ENCODE data around the gene TEKT2.

The TEKT2 gene

DNA sequence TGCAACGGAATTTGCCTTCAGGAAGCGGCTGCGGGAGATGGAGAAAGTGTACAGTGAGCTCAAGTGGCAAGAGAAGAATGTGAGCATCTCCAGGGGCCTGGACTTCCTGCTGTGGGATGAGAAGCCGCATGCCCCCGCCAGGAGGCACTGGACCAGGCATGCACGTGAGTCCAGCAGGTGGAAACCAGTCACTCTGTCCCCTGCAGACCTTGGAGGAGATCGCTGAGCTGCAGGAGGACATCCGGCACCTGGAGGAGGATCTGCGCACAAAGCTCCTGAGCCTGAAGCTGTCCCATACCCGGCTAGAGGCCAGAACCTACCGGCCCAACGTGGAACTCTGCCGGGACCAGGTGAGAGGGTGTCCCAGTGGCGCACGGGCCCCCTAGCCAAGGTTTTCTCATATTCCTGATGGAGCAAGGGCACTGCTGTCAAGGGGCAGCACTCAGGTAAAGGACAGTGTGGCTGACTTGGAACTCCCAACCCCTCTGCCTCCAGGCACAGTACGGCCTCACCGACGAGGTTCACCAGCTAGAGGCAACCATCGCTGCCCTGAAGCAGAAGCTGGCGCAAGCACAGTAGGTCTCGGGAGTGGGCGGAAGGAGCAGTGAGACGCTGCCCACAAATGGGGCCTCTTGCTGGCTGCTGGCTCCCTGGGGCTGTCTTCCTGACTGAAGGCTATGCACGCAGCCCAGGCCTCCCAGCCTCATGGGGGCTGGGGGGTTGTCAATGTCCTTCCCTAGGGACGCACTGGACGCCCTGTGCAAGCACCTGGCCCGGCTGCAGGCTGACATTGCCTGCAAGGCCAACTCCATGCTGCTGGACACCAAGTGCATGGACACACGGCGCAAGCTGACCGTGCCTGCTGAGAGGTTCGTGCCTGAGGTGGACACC lies 3.6 kb downstream of the TEKT2 start:
- DNase-seq (ENCODE audit: low read depth, low spot score) = no peak
- no peak overlapping the region for H3K27ac ChIP-seq (ENCODE audit: low read length)
- H3K4me1 ChIP-seq (ENCODE audit: control insufficient read depth, insufficient read depth, low read length) = peaks cover 10% of the 10 kb centered on the region; the same call in 1 of the 2 replicates
- peaks cover 12% of the 10 kb centered on the region for H3K36me3 ChIP-seq (ENCODE audit: control insufficient read depth, insufficient read depth, low read length)
- no peaks in the 10 kb centered on the region for H3K27me3 ChIP-seq (ENCODE audit: control insufficient read depth, insufficient read depth, low read length)
- no CpG with 5 or more reads among the region's 31 CpGs for WGBS (ENCODE audit: insufficient coverage, insufficient read length)
- H3K9me3 ChIP-seq (ENCODE audit: control insufficient read depth, insufficient read depth, low read length) = no peaks in the 10 kb centered on the region
- H3K4me3 ChIP-seq (ENCODE audit: low read length) = no peak overlapping the region

DNA sequence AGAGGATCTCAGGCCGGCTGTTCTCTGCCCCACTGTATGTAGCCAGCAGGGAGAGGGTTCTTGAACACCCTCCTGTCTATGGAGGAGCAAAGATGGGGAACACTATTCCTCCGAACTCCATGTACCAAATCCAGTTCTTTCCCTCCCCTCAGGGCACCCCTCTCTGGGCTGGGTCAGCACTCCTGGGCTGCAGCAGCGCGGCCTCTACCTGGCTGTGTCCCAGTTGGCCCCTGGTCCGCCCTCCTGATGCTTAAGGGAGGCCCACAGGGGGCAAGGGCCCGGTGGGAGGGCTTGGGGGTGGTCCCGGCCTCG lies 4.3 kb downstream of the TEKT2 start:
- H3K27me3 ChIP-seq (ENCODE audit: control insufficient read depth, insufficient read depth, low read length) = no peaks in the 10 kb centered on the region
- WGBS (ENCODE audit: insufficient coverage, insufficient read length) = no CpG with 5 or more reads among the region's 8 CpGs
- no peak overlapping the region for H3K27ac ChIP-seq (ENCODE audit: low read length)
- H3K4me3 ChIP-seq (ENCODE audit: low read length) = peak overlapping the region; percentile 21; the same call in 1 of the 2 replicates
- peaks cover 20% of the 10 kb centered on the region for H3K36me3 ChIP-seq (ENCODE audit: control insufficient read depth, insufficient read depth, low read length)
- H3K4me1 ChIP-seq (ENCODE audit: control insufficient read depth, insufficient read depth, low read length) = peaks cover 10% of the 10 kb centered on the region; the same call in 1 of the 2 replicates
- no peaks in the 10 kb centered on the region for H3K9me3 ChIP-seq (ENCODE audit: control insufficient read depth, insufficient read depth, low read length)
- DNase-seq (ENCODE audit: low read depth, low spot score) = no peak

DNA sequence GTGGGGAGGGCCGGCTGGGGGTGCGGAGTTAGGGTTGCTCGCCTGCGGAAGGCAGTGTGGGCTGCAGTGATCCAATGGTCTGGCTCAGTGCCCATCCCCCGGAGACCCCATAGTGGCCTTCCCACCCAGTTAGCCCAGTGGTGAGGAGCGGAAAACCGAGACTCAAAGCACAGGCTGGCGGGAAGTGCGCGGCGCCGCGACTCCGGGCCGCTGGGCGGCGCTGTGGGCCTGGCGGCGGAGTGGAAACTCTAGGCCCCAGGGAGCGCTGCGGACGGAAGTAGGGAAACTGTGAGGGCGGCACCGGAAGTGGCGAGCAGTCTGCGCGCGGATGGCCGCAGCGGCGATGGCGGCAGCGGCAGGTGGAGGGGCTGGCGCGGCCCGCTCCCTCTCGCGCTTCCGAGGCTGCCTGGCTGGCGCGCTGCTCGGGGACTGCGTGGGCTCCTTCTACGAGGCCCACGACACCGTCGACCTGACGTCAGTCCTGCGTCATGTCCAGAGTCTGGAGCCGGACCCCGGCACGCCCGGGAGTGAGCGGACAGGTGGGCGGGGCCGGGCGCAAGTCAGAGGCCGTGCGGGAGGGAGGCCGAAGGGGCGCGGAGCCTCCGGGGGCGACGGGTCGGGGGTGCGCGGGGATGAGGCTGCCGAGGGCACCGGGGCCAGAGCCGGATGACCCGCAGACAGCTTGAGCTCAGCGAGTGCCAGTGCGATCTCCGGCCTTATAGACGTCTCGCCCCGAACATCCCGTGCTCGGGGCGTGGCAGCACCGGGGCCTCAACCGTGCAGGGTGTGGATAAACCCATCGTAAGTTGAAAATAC lies 4.9 kb downstream of the TEKT2 start, which contains the start of gene ADPRS:
ADPRS (plus strand) TSS at position 316 of the 816 bp plus-strand sequence; CDS start at position 329, 13 bp downstream.
- Histone ChIP-seq H3K9me3 (ENCODE audit: control insufficient read depth, insufficient read depth, low read length) (no peaks in the 10 kb centered on the region), H3K4me3 (ENCODE audit: low read length) (peak within 1 kb of the TSS; percentile 80), H3K27ac (ENCODE audit: low read length) (no peak within 1 kb of the TSS), H3K4me1 (ENCODE audit: control insufficient read depth, insufficient read depth, low read length) (peaks cover 10% of the 10 kb centered on the region; the same call in 1 of the 2 replicates), H3K36me3 (ENCODE audit: control insufficient read depth, insufficient read depth, low read length) (peaks cover 25% of the 10 kb centered on the region), H3K27me3 (ENCODE audit: control insufficient read depth, insufficient read depth, low read length) (no peaks in the 10 kb centered on the region)
- DNase-seq (ENCODE audit: low read depth, low spot score) = peak; percentile 75
- no CpG with 5 or more reads among the region's 84 CpGs for WGBS (ENCODE audit: insufficient coverage, insufficient read length)

DNA sequence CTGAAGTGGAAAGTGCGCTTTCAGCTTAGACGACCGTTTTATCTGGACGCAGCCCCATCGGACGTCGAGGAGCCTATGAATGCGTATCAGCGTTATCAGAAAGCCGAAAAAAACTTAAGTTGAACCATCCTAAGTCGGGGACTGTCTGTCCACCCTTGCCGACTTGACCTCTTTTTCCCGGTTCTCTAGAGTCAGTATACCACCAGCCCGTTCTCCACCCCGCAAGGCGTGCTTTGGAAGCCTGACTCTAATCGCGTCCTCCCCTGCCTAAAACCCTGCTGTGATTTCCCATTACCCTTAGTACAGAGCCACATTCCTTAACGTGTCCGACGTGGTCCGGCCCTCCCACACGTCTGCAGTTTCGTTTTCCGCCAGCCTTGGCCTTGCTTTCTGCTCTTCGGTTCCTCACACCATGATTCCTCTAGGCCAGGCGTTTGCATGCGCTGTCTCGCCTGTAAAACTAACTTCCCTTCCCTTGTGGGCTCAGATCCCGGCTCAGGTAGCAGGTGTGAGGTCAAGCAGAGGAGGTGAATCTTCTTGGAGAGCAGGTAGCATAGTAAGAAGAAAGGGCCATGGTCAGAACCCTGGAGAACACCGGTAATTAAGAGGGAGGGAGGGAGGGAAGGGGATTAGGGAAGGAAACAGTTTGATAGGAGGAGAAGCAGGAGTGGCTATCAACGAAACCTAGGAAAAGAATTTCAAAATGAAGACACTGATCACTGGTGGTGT lies 5.7 kb downstream of the TEKT2 start:
- Histone ChIP-seq H3K27ac (ENCODE audit: low read length) (no peak overlapping the region), H3K9me3 (ENCODE audit: control insufficient read depth, insufficient read depth, low read length) (no peaks in the 10 kb centered on the region), H3K4me3 (ENCODE audit: low read length) (peak overlapping the region; percentile 80; the same call in 1 of the 2 replicates), H3K27me3 (ENCODE audit: control insufficient read depth, insufficient read depth, low read length) (no peaks in the 10 kb centered on the region), H3K4me1 (ENCODE audit: control insufficient read depth, insufficient read depth, low read length) (peaks cover 8% of the 10 kb centered on the region; the same call in 1 of the 2 replicates), H3K36me3 (ENCODE audit: control insufficient read depth, insufficient read depth, low read length) (peaks cover 32% of the 10 kb centered on the region)
- no CpG with 5 or more reads among the region's 32 CpGs for WGBS (ENCODE audit: insufficient coverage, insufficient read length)
- DNase-seq (ENCODE audit: low read depth, low spot score) = no peak

DNA sequence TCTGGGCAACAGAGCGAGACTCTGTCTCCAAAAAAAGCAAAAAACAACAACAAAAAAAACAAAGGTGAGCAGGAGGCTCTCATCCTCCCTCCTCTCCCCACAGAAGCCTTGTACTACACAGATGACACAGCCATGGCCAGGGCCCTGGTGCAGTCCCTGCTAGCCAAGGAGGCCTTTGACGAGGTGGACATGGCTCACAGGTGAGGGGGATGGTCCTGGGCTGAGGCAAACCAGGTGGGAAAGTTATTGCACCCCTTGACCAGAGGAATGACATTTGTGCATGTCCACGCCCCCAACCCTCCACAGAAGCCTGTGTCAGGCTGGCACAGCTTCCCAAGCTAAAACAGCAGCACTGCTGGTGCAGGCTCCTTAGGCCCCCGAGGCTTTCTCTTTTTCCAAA lies 7.2 kb downstream of the TEKT2 start:
- H3K27ac ChIP-seq (ENCODE audit: low read length) = no peak overlapping the region
- no peaks in the 10 kb centered on the region for H3K9me3 ChIP-seq (ENCODE audit: control insufficient read depth, insufficient read depth, low read length)
- H3K4me3 ChIP-seq (ENCODE audit: low read length) = no peak overlapping the region
- H3K36me3 ChIP-seq (ENCODE audit: control insufficient read depth, insufficient read depth, low read length) = peaks cover 36% of the 10 kb centered on the region
- no peak for DNase-seq (ENCODE audit: low read depth, low spot score)
- H3K4me1 ChIP-seq (ENCODE audit: control insufficient read depth, insufficient read depth, low read length) = peaks cover 7% of the 10 kb centered on the region; the same call in 1 of the 2 replicates
- WGBS (ENCODE audit: insufficient coverage, insufficient read length) = no CpG with 5 or more reads among the region's 4 CpGs
- no peaks in the 10 kb centered on the region for H3K27me3 ChIP-seq (ENCODE audit: control insufficient read depth, insufficient read depth, low read length)

DNA sequence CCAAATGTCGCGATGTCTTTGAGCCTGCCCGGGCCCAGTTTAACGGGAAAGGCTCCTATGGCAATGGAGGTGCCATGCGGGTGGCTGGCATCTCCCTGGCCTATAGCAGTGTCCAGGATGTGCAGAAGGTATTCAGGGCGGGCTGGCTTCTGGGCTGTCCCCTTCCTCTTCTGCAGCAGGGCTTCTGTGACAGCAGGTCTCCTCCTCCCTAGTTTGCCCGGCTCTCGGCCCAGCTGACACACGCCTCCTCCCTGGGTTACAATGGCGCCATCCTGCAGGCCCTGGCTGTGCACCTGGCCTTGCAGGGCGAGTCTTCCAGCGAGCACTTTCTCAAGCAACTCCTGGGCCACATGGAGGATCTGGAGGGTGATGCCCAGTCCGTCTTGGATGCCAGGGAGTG lies 7.8 kb downstream of the TEKT2 start:
- H3K36me3 ChIP-seq (ENCODE audit: control insufficient read depth, insufficient read depth, low read length) = peaks cover 37% of the 10 kb centered on the region
- H3K4me1 ChIP-seq (ENCODE audit: control insufficient read depth, insufficient read depth, low read length) = peaks cover 7% of the 10 kb centered on the region; the same call in 1 of the 2 replicates
- no peak for DNase-seq (ENCODE audit: low read depth, low spot score)
- H3K4me3 ChIP-seq (ENCODE audit: low read length) = no peak overlapping the region
- H3K27ac ChIP-seq (ENCODE audit: low read length) = no peak overlapping the region
- H3K9me3 ChIP-seq (ENCODE audit: control insufficient read depth, insufficient read depth, low read length) = no peaks in the 10 kb centered on the region
- WGBS (ENCODE audit: insufficient coverage, insufficient read length) = no CpG with 5 or more reads among the region's 13 CpGs
- no peaks in the 10 kb centered on the region for H3K27me3 ChIP-seq (ENCODE audit: control insufficient read depth, insufficient read depth, low read length)

DNA sequence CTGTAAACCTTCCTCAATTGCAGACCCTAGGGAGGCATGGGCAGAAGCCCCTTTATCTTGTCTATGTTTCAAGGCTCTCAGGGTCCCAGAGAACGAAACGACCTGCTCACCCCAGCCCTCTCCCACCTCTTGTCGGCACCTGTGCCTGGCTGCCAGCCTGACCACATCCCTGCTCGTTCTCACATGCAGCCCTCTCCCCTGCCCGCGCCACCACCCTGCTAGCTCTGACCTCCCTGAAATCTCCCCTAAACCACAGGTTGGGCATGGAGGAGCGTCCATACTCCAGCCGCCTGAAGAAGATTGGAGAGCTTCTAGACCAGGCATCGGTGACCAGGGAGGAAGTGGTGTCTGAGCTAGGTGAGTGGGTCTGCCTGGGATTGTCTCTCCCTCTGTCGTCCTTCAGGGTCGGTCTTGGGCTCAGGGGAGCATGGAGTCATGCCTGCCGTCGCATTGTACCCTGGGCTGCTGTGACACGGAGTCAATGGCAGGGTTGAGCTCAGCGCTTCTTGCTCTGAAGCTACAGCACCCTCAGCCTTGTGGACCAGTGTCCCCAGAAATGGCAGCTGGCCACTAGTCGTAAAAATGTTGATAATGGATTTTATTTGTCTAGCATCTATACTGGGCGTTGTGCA lies 8.4 kb downstream of the TEKT2 start:
- no CpG with 5 or more reads among the region's 17 CpGs for WGBS (ENCODE audit: insufficient coverage, insufficient read length)
- H3K9me3 ChIP-seq (ENCODE audit: control insufficient read depth, insufficient read depth, low read length) = no peaks in the 10 kb centered on the region
- peaks cover 37% of the 10 kb centered on the region for H3K36me3 ChIP-seq (ENCODE audit: control insufficient read depth, insufficient read depth, low read length)
- peaks cover 9% of the 10 kb centered on the region; the same call in 1 of the 2 replicates for H3K4me1 ChIP-seq (ENCODE audit: control insufficient read depth, insufficient read depth, low read length)
- H3K27ac ChIP-seq (ENCODE audit: low read length) = no peak overlapping the region
- no peaks in the 10 kb centered on the region for H3K27me3 ChIP-seq (ENCODE audit: control insufficient read depth, insufficient read depth, low read length)
- no peak overlapping the region for H3K4me3 ChIP-seq (ENCODE audit: low read length)
- no peak for DNase-seq (ENCODE audit: low read depth, low spot score)

DNA sequence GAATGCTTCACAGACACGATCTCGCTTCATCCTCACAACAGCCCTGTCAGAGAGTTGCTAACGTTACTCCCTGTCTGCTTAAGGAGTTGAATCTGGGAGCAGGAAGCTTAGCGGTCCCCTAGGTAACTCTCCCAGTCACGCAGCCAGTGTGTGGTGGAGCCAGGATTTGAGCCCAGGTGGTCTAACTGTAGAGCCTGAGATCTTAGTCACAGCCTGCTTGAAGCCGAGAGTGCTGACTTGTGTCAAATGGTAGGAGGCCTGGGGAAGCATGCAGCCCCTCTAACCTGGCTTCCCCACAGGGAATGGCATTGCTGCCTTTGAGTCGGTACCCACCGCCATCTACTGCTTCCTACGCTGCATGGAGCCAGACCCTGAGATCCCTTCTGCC lies 8.9 kb downstream of the TEKT2 start:
- no peak overlapping the region for H3K27ac ChIP-seq (ENCODE audit: low read length)
- no peaks in the 10 kb centered on the region for H3K9me3 ChIP-seq (ENCODE audit: control insufficient read depth, insufficient read depth, low read length)
- no peak for DNase-seq (ENCODE audit: low read depth, low spot score)
- WGBS (ENCODE audit: insufficient coverage, insufficient read length) = no CpG with 5 or more reads among the region's 9 CpGs
- H3K4me3 ChIP-seq (ENCODE audit: low read length) = no peak overlapping the region
- H3K36me3 ChIP-seq (ENCODE audit: control insufficient read depth, insufficient read depth, low read length) = peaks cover 37% of the 10 kb centered on the region
- H3K4me1 ChIP-seq (ENCODE audit: control insufficient read depth, insufficient read depth, low read length) = peaks cover 10% of the 10 kb centered on the region; the same call in 1 of the 2 replicates
- no peaks in the 10 kb centered on the region for H3K27me3 ChIP-seq (ENCODE audit: control insufficient read depth, insufficient read depth, low read length)

DNA sequence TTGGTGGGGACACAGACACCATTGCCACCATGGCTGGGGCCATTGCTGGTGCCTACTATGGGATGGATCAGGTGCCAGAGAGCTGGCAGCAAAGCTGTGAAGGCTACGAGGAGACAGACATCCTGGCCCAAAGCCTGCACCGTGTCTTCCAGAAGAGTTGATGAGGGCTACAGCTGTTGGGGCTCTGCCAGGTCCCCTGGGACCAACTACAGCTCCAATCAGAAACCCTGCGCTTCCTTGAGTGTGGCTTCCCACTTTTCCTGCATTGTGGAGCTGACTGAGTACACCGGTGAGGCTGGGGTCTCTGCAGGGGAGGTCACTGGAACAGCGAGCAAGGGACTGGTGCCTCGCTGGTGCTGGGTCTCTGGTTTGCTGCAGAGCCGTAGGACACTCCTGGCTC lies 9.3 kb downstream of the TEKT2 start:
- Histone ChIP-seq H3K9me3 (ENCODE audit: control insufficient read depth, insufficient read depth, low read length) (no peaks in the 10 kb centered on the region), H3K4me1 (ENCODE audit: control insufficient read depth, insufficient read depth, low read length) (peaks cover 7% of the 10 kb centered on the region; the same call in 1 of the 2 replicates), H3K27ac (ENCODE audit: low read length) (no peak overlapping the region), H3K4me3 (ENCODE audit: low read length) (no peak overlapping the region), H3K27me3 (ENCODE audit: control insufficient read depth, insufficient read depth, low read length) (no peaks in the 10 kb centered on the region), H3K36me3 (ENCODE audit: control insufficient read depth, insufficient read depth, low read length) (peaks cover 37% of the 10 kb centered on the region)
- no CpG with 5 or more reads among the region's 7 CpGs for WGBS (ENCODE audit: insufficient coverage, insufficient read length)
- DNase-seq (ENCODE audit: low read depth, low spot score) = no peak
